Liver (tissue), 9 donors: Measurements from ENCODE around the gene CCDC7. TPM values are rescaled to one million over a fixed set of nuclear protein-coding genes. Genes with fewer than 3 reads are reported as not detected.
"Not testable (repeated sequence)": the region's sequence is repeated elsewhere in the genome, so short reads cannot be mapped to it uniquely, and the experiment has no call there.

Experiments used
- DNase-seq: peaks from one replicate; pipeline ENCODE4 v3.0.0-alpha.2; 2017; ENCODE audit warnings: low spot score
- H3K27ac ChIP-seq, 2 donors: one replicate each; pipeline ENCODE4 v1.7.0; 2013; ENCODE audit warnings: inconsistent platforms in 2 of 2, low read length in 2 of 2, control low read depth in 1 of 2, low read depth in 1 of 2, mild to moderate bottlenecking in 1 of 2
- H3K27me3 ChIP-seq, 4 donors: one replicate each; pipeline versions ENCODE4 v1.6.1 to v1.7.0; 2013; ENCODE audit warnings: low read length in 3 of 4, inconsistent platforms in 1 of 4, mild to moderate bottlenecking in 1 of 4, moderate library complexity in 1 of 4; ENCODE audit not compliant: control insufficient read depth in 4 of 4, insufficient read depth in 4 of 4
- H3K36me3 ChIP-seq, 4 donors: one replicate each; pipeline versions ENCODE4 v1.6.1 to v1.7.0; 2013; ENCODE audit warnings: low read length in 3 of 4, mild to moderate bottlenecking in 3 of 4, low read depth in 1 of 4, moderate library complexity in 1 of 4; ENCODE audit not compliant: control insufficient read depth in 4 of 4, insufficient read depth in 3 of 4
- H3K4me1 ChIP-seq, 4 donors: one replicate each; pipeline versions ENCODE4 v1.6.1 to v1.7.0; 2013; ENCODE audit warnings: low read length in 3 of 4, mild to moderate bottlenecking in 3 of 4, moderate library complexity in 1 of 4; ENCODE audit not compliant: control insufficient read depth in 4 of 4, insufficient read depth in 4 of 4
- H3K4me3 ChIP-seq, 3 donors: one replicate each; pipeline versions ENCODE4 v1.6.1 to v1.7.0; 2013; ENCODE audit warnings: low read length in 3 of 3, control low read depth in 1 of 3, low read depth in 1 of 3, mild to moderate bottlenecking in 1 of 3
- H3K9ac ChIP-seq, 2 donors: one replicate each; pipeline ENCODE4 v1.7.0; 2013; ENCODE audit warnings: low read length in 2 of 2, mild to moderate bottlenecking in 2 of 2, moderate library complexity in 2 of 2, control low read depth in 1 of 2, low read depth in 1 of 2
- H3K9me3 ChIP-seq, 4 donors: one replicate each; pipeline versions ENCODE4 v1.6.1 to v1.7.0; 2013; ENCODE audit warnings: low read length in 3 of 4; ENCODE audit not compliant: control insufficient read depth in 4 of 4
- FOXA1 ChIP-seq: IDR thresholded peaks from 2 replicates; pipeline ENCODE4 v1.6.1; 2016; ENCODE audit warnings: antibody characterized with exemption
- FOXA2 ChIP-seq: IDR thresholded peaks from 2 replicates; pipeline ENCODE4 v1.6.1; 2016; ENCODE audit warnings: antibody characterized with exemption
- GABPA ChIP-seq, 2 donors: IDR thresholded peaks in 1 of 2; conservative IDR thresholded peaks in 1 of 2; 2 replicates each; pipeline ENCODE4 v1.6.1; 2016; ENCODE audit warnings: antibody characterized with exemption in 2 of 2, mild to moderate bottlenecking in 1 of 2, moderate library complexity in 1 of 2
- JUND ChIP-seq, 2 donors: IDR thresholded peaks; 2 replicates each; pipeline ENCODE4 v1.6.1; 2016; ENCODE audit warnings: antibody characterized with exemption in 2 of 2
- NR2F2 ChIP-seq: IDR thresholded peaks from 2 replicates; pipeline ENCODE4 v1.6.1; 2016; ENCODE audit warnings: antibody characterized with exemption
- RAD21 ChIP-seq, 2 donors: IDR thresholded peaks; 2 replicates each; pipeline ENCODE4 v1.6.1; 2016; ENCODE audit warnings: antibody characterized with exemption in 2 of 2, mild to moderate bottlenecking in 2 of 2
- RXRA ChIP-seq, 2 donors: IDR thresholded peaks; 2 replicates each; pipeline ENCODE4 v1.6.1; 2017 to 2018; ENCODE audit warnings: antibody characterized with exemption in 2 of 2, mild to moderate bottlenecking in 1 of 2
- TAF1 ChIP-seq: conservative IDR thresholded peaks from 2 replicates; pipeline ENCODE4 v1.6.1; 2016; ENCODE audit warnings: antibody characterized with exemption, mild to moderate bottlenecking
- WGBS: extraction: QIAGEN DNeasy Blood & Tissue Kit; methylation state at CpG from one replicate; pipeline ENCODE4 v1.1.7; 2013; 5-methylcytosine and 5-hydroxymethylcytosine counted together
- polyA plus RNA-seq, 2 donors: library from polyadenylated mRNA; stranded (reverse) in 1 of 2; unstranded in 1 of 2; fragments of 200-250 nt in 1 of 2; fragments of >200 nt in 1 of 2; fragmentation: Nextera tagmentation in 1 of 2; extraction: Ambion mirVana in 1 of 2; gene quantifications; one replicate each; pipeline versions ENCODE4 v1.2.1 to v1.2.3, GENCODE V29; 2013 to 2015
- total RNA-seq, 2 donors: library from RNA; depleted of rRNA; stranded (reverse); fragments of >200 nt; gene quantifications; one replicate each; pipeline ENCODE4 v1.2.3, GENCODE V29; 2014
- TF ChIP-seq, protein P1 (sequence below): IDR thresholded peaks from 2 replicates; pipeline ENCODE4 v1.6.1; 2016; ENCODE audit warnings: antibody characterized with exemption, mild to moderate bottlenecking
- TF ChIP-seq, protein P2 (sequence below): IDR thresholded peaks from 2 replicates; pipeline ENCODE4 v1.6.1; 2016; ENCODE audit warnings: antibody characterized with exemption
- TF ChIP-seq, protein P3 (sequence below): IDR thresholded peaks from 2 replicates; pipeline ENCODE4 v1.6.1; 2016; ENCODE audit warnings: antibody characterized with exemption
- TF ChIP-seq, protein P4 (sequence below): fragments of 150-350 bp; IDR thresholded peaks from 2 replicates; pipeline ENCODE4 v1.5.1; 2017; ENCODE audit warnings: improper control_type of control experiment, low read depth, low read length; ENCODE audit not compliant: missing input control
- TF ChIP-seq, protein P5 (sequence below): IDR thresholded peaks from 2 replicates; pipeline ENCODE4 v1.6.1; 2016; ENCODE audit warnings: antibody characterized with exemption
- donor health status: healthy.
- donor health status: healthy.
- donor health status: healthy.
- donor health status: healthy.
- donor health status: healthy.

Gene CCDC7
- total and polyA plus RNA-seq, 4 donors, result 0.47 to 5.9 (median 3.2) TPM

- no peak for TF ChIP-seq RAD21 (IDR thresholded peaks at IDR 0.05)
- TF ChIP-seq JUND (IDR thresholded peaks at IDR 0.05), result no peak
- TF ChIP-seq RXRA (IDR thresholded peaks at IDR 0.05), result no peak
- TF ChIP-seq, protein P1, sequence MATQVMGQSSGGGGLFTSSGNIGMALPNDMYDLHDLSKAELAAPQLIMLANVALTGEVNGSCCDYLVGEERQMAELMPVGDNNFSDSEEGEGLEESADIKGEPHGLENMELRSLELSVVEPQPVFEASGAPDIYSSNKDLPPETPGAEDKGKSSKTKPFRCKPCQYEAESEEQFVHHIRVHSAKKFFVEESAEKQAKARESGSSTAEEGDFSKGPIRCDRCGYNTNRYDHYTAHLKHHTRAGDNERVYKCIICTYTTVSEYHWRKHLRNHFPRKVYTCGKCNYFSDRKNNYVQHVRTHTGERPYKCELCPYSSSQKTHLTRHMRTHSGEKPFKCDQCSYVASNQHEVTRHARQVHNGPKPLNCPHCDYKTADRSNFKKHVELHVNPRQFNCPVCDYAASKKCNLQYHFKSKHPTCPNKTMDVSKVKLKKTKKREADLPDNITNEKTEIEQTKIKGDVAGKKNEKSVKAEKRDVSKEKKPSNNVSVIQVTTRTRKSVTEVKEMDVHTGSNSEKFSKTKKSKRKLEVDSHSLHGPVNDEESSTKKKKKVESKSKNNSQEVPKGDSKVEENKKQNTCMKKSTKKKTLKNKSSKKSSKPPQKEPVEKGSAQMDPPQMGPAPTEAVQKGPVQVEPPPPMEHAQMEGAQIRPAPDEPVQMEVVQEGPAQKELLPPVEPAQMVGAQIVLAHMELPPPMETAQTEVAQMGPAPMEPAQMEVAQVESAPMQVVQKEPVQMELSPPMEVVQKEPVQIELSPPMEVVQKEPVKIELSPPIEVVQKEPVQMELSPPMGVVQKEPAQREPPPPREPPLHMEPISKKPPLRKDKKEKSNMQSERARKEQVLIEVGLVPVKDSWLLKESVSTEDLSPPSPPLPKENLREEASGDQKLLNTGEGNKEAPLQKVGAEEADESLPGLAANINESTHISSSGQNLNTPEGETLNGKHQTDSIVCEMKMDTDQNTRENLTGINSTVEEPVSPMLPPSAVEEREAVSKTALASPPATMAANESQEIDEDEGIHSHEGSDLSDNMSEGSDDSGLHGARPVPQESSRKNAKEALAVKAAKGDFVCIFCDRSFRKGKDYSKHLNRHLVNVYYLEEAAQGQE, result no peak
- TF ChIP-seq GABPA (IDR thresholded peaks at IDR 0.05 in 1 of 2, conservative IDR thresholded peaks at IDR 0.05 in 1 of 2), result no peak
- TF ChIP-seq, protein P2, sequence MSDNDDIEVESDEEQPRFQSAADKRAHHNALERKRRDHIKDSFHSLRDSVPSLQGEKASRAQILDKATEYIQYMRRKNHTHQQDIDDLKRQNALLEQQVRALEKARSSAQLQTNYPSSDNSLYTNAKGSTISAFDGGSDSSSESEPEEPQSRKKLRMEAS, result no peak
- TF ChIP-seq, protein P3, sequence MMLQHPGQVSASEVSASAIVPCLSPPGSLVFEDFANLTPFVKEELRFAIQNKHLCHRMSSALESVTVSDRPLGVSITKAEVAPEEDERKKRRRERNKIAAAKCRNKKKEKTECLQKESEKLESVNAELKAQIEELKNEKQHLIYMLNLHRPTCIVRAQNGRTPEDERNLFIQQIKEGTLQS, result no peak
- TF ChIP-seq FOXA2, result no peak
- TF ChIP-seq, protein P4, sequence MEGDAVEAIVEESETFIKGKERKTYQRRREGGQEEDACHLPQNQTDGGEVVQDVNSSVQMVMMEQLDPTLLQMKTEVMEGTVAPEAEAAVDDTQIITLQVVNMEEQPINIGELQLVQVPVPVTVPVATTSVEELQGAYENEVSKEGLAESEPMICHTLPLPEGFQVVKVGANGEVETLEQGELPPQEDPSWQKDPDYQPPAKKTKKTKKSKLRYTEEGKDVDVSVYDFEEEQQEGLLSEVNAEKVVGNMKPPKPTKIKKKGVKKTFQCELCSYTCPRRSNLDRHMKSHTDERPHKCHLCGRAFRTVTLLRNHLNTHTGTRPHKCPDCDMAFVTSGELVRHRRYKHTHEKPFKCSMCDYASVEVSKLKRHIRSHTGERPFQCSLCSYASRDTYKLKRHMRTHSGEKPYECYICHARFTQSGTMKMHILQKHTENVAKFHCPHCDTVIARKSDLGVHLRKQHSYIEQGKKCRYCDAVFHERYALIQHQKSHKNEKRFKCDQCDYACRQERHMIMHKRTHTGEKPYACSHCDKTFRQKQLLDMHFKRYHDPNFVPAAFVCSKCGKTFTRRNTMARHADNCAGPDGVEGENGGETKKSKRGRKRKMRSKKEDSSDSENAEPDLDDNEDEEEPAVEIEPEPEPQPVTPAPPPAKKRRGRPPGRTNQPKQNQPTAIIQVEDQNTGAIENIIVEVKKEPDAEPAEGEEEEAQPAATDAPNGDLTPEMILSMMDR, result no peak
- no peaks in the 10 kb centered on the region for H3K27me3 ChIP-seq
Observed at GRCh38 chr10:32793033-32793432, 347.1 kb downstream of the CCDC7 start.

GRCh38 chr10:32795598-32796183, 349.8 kb downstream of the CCDC7 start:
- Histone ChIP-seq H3K36me3 (no peaks in the 10 kb centered on the region), H3K9me3 (no peaks in the 10 kb centered on the region), H3K9ac (no peak overlapping the region), H3K27ac (no peak overlapping the region), H3K4me1 (no peaks in the 10 kb centered on the region), H3K4me3 (no peak overlapping the region), H3K27me3 (no peaks in the 10 kb centered on the region)
- 54% methylated on average over 2 of the region's 2 CpGs for WGBS
- no peak for DNase-seq
- peak; percentile 97 to 98 for TF ChIP-seq RAD21 (IDR thresholded peaks at IDR 0.05)
- TF ChIP-seq FOXA2, result peak; percentile 85
- peak; percentile 70 for TF ChIP-seq FOXA1
- TF ChIP-seq, protein P5, sequence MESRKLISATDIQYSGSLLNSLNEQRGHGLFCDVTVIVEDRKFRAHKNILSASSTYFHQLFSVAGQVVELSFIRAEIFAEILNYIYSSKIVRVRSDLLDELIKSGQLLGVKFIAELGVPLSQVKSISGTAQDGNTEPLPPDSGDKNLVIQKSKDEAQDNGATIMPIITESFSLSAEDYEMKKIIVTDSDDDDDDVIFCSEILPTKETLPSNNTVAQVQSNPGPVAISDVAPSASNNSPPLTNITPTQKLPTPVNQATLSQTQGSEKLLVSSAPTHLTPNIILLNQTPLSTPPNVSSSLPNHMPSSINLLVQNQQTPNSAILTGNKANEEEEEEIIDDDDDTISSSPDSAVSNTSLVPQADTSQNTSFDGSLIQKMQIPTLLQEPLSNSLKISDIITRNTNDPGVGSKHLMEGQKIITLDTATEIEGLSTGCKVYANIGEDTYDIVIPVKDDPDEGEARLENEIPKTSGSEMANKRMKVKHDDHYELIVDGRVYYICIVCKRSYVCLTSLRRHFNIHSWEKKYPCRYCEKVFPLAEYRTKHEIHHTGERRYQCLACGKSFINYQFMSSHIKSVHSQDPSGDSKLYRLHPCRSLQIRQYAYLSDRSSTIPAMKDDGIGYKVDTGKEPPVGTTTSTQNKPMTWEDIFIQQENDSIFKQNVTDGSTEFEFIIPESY, result no peak
- TF ChIP-seq, protein P2, result no peak
- TF ChIP-seq TAF1, result no peak
- TF ChIP-seq, protein P4, result peak; percentile 84
- TF ChIP-seq NR2F2, result no peak

More at GRCh38 chr10:32793033-32793432, 347.1 kb downstream of the CCDC7 start:
- H3K4me3 ChIP-seq, result no peak overlapping the region
- H3K36me3 ChIP-seq, result no peaks in the 10 kb centered on the region
- H3K27ac ChIP-seq, result no peak overlapping the region
- H3K9me3 ChIP-seq, result no peaks in the 10 kb centered on the region
- H3K9ac ChIP-seq, result no peak overlapping the region
- DNase-seq, result no peak
- H3K4me1 ChIP-seq, result peaks cover 2 to 9% (median 6%) of the 10 kb centered on the region in 4 donors

DNA sequence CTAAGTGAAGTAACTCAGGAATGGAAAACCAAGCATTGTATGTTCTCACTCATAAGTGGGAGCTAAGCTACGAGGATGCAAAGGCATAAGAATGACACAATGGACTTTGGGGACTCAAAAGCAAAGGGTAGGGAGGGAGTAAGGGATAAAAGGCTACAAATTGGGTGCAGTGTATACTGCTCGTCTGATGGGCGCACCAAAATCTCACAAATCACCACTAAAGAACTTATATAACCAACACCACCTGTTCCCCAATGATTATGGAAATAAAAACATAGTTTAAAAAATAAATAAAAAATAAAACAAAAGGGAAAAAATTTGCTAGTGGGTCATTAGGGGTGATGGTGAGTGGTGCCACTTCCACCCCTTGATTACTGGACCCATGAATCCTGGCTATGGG, 351.5 kb downstream of the CCDC7 start:
- not testable (repeated sequence) for H3K27ac ChIP-seq, H3K9ac ChIP-seq, H3K27me3 ChIP-seq, H3K9me3 ChIP-seq, H3K4me3 ChIP-seq, H3K36me3 ChIP-seq, H3K4me1 ChIP-seq, DNase-seq
- 95% methylated on average over 3 of the region's 3 CpGs for WGBS
